ENCODE data around the gene BUD13. TPM values are rescaled to one million over a fixed set of nuclear protein-coding genes. Genes with fewer than 3 reads are reported as not detected.

The BUD13 gene
- total and polyA plus RNA-seq, 9 of the 15 experiments (the other 6 are each of a cell fraction or from before 2014, with no cell fraction given), result 9.5 to 34.1 (median 27.1) TPM

- no peak for TF ChIP-seq ZNF507 (tag; conservative IDR thresholded peaks at IDR 0.05)
- no peak for TF ChIP-seq CBX3 (IDR thresholded peaks at IDR 0.05; ENCODE audit: borderline replicate concordance in 1 of 2, low read length in 2 of 2)
- no peak for TF ChIP-seq ZNF445 (CRISPR knock-in tag; IDR thresholded peaks at IDR 0.05; ENCODE audit: low read depth)
- TF ChIP-seq ZNF384 (IDR thresholded peaks at IDR 0.05; ENCODE audit: low read depth, low read length), result 0 out of 2 replicates have a peak, but pooled peaks have one; percentile 33
- TF ChIP-seq CREB1 (IDR thresholded peaks at IDR 0.05), result peak; percentile 83
- peak; percentile 84 for TF ChIP-seq CREB1 (CRISPR knock-in tag; IDR thresholded peaks at IDR 0.05)
- TF ChIP-seq SOX6 (IDR thresholded peaks at IDR 0.05), result no peak
- TF ChIP-seq ZNF124 (CRISPR knock-in tag; IDR thresholded peaks at IDR 0.05), result no peak
- peak; percentile 72; the same call in 1 of the 2 replicates for TF ChIP-seq NCOA6 (IDR thresholded peaks at IDR 0.05)
- no peak for TF ChIP-seq ZNF785 (CRISPR knock-in tag; IDR thresholded peaks at IDR 0.05)
- TF ChIP-seq NUFIP1 (IDR thresholded peaks at IDR 0.05; ENCODE audit: partially characterized antibody), result no peak
- no peak for TF ChIP-seq EWSR1 (IDR thresholded peaks at IDR 0.05; ENCODE audit: borderline replicate concordance, low read depth, partially characterized antibody)
- TF ChIP-seq POU5F1 (IDR thresholded peaks at IDR 0.05; ENCODE audit: borderline replicate concordance, low read depth, low read length, partially characterized antibody), result no peak
- TF ChIP-seq ZNF23 (CRISPR knock-in tag; IDR thresholded peaks at IDR 0.05), result no peak
- TF ChIP-seq GATAD2A (IDR thresholded peaks at IDR 0.05), result no peak
- no peak for TF ChIP-seq SAFB (IDR thresholded peaks at IDR 0.05; ENCODE audit: borderline replicate concordance, low read depth, low read length)
- 0 out of 2 replicates have a peak, but pooled peaks have one; percentile 52 for TF ChIP-seq ELF4 (CRISPR knock-in tag; IDR thresholded peaks at IDR 0.05)
- TF ChIP-seq STAT5B (CRISPR knock-in tag; IDR thresholded peaks at IDR 0.05), result no peak
- TF ChIP-seq PTRF (tag; IDR thresholded peaks at IDR 0.05), result no peak
- TF ChIP-seq MEIS2 (IDR thresholded peaks at IDR 0.05; ENCODE audit: partially characterized antibody), result no peak
- no peak for TF ChIP-seq BMI1 (IDR thresholded peaks at IDR 0.05; ENCODE audit: low read length)
- TF ChIP-seq ZNF217 (CRISPR knock-in tag; IDR thresholded peaks at IDR 0.05), result no peak
- peak; percentile 94 for TF ChIP-seq GABPB1 (CRISPR knock-in tag; IDR thresholded peaks at IDR 0.05)
- TF ChIP-seq ATF6 (CRISPR knock-in tag; IDR thresholded peaks at IDR 0.05), result no peak
- 0 out of 4 replicates have a peak, but pooled peaks of 1 of the 2 experiments have one; percentile 22 for TF ChIP-seq ZMIZ1 (IDR thresholded peaks at IDR 0.05; ENCODE audit: low read depth in 2 of 2, low read length in 2 of 2)
- peak in 1 of 2 experiments; percentile 57; a peak in 1 of 4 replicates for TF ChIP-seq SRF (CRISPR knock-in tag; IDR thresholded peaks at IDR 0.05)
Observed at GRCh38 chr11:116787786-116788486, 15.1 kb upstream of the BUD13 start, which contains the start of gene ZPR1 (continued).
